IMR-90 (cell line): ENCODE data around the gene ST8SIA2. TPM values are rescaled to one million over a fixed set of nuclear protein-coding genes. Genes with fewer than 3 reads are reported as not detected.

Experiments used
- ATAC-seq: fragments of 200-7000 bp; cut with Tn5 transposase; 2 replicates; pipeline ENCODE4 v1.9.1; 2020; ENCODE audit warnings: low read depth, mild to moderate bottlenecking, moderate library complexity
- BruUV-seq: library from RNA; stranded (reverse); fragments of 400-500 nt; replicated peaks from 2 replicates; lab custom pipeline; 2021; lab: Mats Ljungman, UMichigan
- CTCF ChIA-PET: fragments of 300-600 bp; formaldehyde crosslinking; extraction: SDS; loops from one replicate; lab custom pipeline; 2021; ENCODE audit warnings: antibody characterized with exemption; lab: Yijun Ruan, JAX
- POLR2A ChIA-PET: fragments of 300-600 bp; sonication (Branson Sonifier 250); formaldehyde crosslinking; loops from one replicate; lab custom pipeline; 2022; ENCODE audit warnings: antibody characterized with exemption; ENCODE audit not compliant: unreplicated experiment; lab: Charles Lee
- DNase-seq: peaks from one replicate; pipeline ENCODE4 v3.0.0; 2013
- H2AFZ ChIP-seq: replicated peaks from 2 replicates; pipeline ENCODE3; 2013; ENCODE audit warnings: low read length, mild to moderate bottlenecking; ENCODE audit not compliant: poor library complexity
- H2AK5ac ChIP-seq: 2 replicates; pipeline ENCODE4 v1.6.1; 2013; ENCODE audit warnings: low read depth, low read length, inconsistent platforms
- H2AK9ac ChIP-seq: replicated peaks from 2 replicates; pipeline ENCODE3; 2013; ENCODE audit warnings: mild to moderate bottlenecking, low read depth, low read length, moderate library complexity; ENCODE audit not compliant: poor library complexity
- H2BK120ac ChIP-seq: 2 replicates; pipeline ENCODE4 v1.6.1; 2013; ENCODE audit warnings: low read depth, low read length, inconsistent platforms
- H2BK15ac ChIP-seq: 3 replicates; pipeline ENCODE4 v1.6.1; 2013; ENCODE audit warnings: low read depth, low read length, inconsistent platforms
- H2BK20ac ChIP-seq: 2 replicates; pipeline ENCODE4 v1.6.1; 2013; ENCODE audit warnings: low read depth, mild to moderate bottlenecking, inconsistent platforms, low read length, moderate library complexity
- H2BK5ac ChIP-seq: 2 replicates; pipeline ENCODE4 v1.6.1; 2013; ENCODE audit warnings: mild to moderate bottlenecking, low read depth, low read length, inconsistent platforms; ENCODE audit not compliant: poor library complexity, severe bottlenecking
- H3K14ac ChIP-seq: replicated peaks from 2 replicates; pipeline ENCODE4 v1.6.1; 2013; ENCODE audit warnings: low read depth, low read length, inconsistent platforms
- H3K18ac ChIP-seq: 2 replicates; pipeline ENCODE4 v1.6.1; 2013; ENCODE audit warnings: low read depth, low read length, control low read depth
- H3K23ac ChIP-seq: 2 replicates; pipeline ENCODE4 v1.6.1; 2013; ENCODE audit warnings: low read depth, low read length, inconsistent platforms
- H3K27ac ChIP-seq: 2 replicates; pipeline ENCODE4 v1.5.1; 2013; ENCODE audit warnings: mild to moderate bottlenecking, control low read depth, low read length; ENCODE audit not compliant: insufficient read depth
- H3K27me3 ChIP-seq: 2 replicates; pipeline ENCODE4 v1.6.1; 2013; ENCODE audit warnings: low read length; ENCODE audit not compliant: control insufficient read depth, insufficient read depth
- H3K36me3 ChIP-seq: 2 replicates; pipeline ENCODE4 v1.6.1; 2013; ENCODE audit warnings: low read length, mixed read lengths; ENCODE audit not compliant: control insufficient read depth, insufficient read depth
- H3K4ac ChIP-seq: 2 replicates; pipeline ENCODE4 v1.6.1; 2013; ENCODE audit warnings: low read depth, low read length, inconsistent platforms
- H3K4me1 ChIP-seq: 2 replicates; pipeline ENCODE4 v1.6.1; 2013; ENCODE audit warnings: low read length, mixed read lengths; ENCODE audit not compliant: control insufficient read depth, insufficient read depth
- H3K4me2 ChIP-seq: 2 replicates; pipeline ENCODE4 v1.6.1; 2013; ENCODE audit warnings: low read depth, mild to moderate bottlenecking, control low read depth, low read length, moderate library complexity
- H3K4me3 ChIP-seq: 2 replicates; pipeline ENCODE4 v1.5.1; 2013; ENCODE audit warnings: low read depth, mild to moderate bottlenecking, control low read depth, low read length, moderate library complexity; ENCODE audit not compliant: insufficient read depth
- H3K56ac ChIP-seq: 2 replicates; pipeline ENCODE4 v1.6.1; 2013; ENCODE audit warnings: low read length, inconsistent platforms; ENCODE audit not compliant: insufficient read depth; ENCODE audit errors: extremely low read depth
- H3K79me1 ChIP-seq, 2 experiments: 2 replicates each; pipeline ENCODE4 v1.6.1; 2013; ENCODE audit warnings: low read length in 2 of 2, inconsistent platforms in 1 of 2, low read depth in 1 of 2
- H3K9ac ChIP-seq: 2 replicates; pipeline ENCODE4 v1.6.1; 2013; ENCODE audit warnings: low read depth, low read length, control low read depth
- H3K9me1 ChIP-seq: 2 replicates; pipeline ENCODE4 v1.6.1; 2013; ENCODE audit warnings: low read length, inconsistent platforms; ENCODE audit not compliant: insufficient read depth
- H3K9me3 ChIP-seq: 2 replicates; pipeline ENCODE4 v1.6.1; 2013; ENCODE audit warnings: low read length; ENCODE audit not compliant: control insufficient read depth, insufficient read depth
- H4K20me1 ChIP-seq: 2 replicates; pipeline ENCODE4 v1.6.1; 2013; ENCODE audit warnings: low read length, inconsistent platforms; ENCODE audit not compliant: insufficient read depth
- H4K5ac ChIP-seq: 2 replicates; pipeline ENCODE4 v1.6.1; 2013; ENCODE audit warnings: mild to moderate bottlenecking, low read depth, low read length, control low read depth
- H4K8ac ChIP-seq, 2 experiments: 2 replicates each; pipeline ENCODE4 v1.6.1; 2013; ENCODE audit warnings: low read depth in 2 of 2, low read length in 2 of 2, control low read depth in 1 of 2, inconsistent platforms in 1 of 2
- H4K91ac ChIP-seq: 2 replicates; pipeline ENCODE4 v1.6.1; 2013; ENCODE audit warnings: low read depth, low read length, inconsistent platforms; ENCODE audit not compliant: insufficient read depth
- BHLHE40 ChIP-seq: fragments of 150-350 bp; IDR thresholded peaks from 2 replicates; pipeline ENCODE4 v1.6.1; 2016; ENCODE audit warnings: mild to moderate bottlenecking, low read depth, low read length
- CEBPB ChIP-seq: IDR thresholded peaks from 2 replicates; pipeline ENCODE4 v1.6.1; 2012; ENCODE audit warnings: low read depth, low read length, improper control_type of control experiment
- CHD1 ChIP-seq: IDR thresholded peaks from 2 replicates; pipeline ENCODE4 v1.6.1; 2012; ENCODE audit warnings: low read depth, low read length, improper control_type of control experiment
- CTCF ChIP-seq: conservative IDR thresholded peaks from 2 replicates; pipeline ENCODE4 v1.5.1; 2012; ENCODE audit warnings: mild to moderate bottlenecking, low read depth, low read length, improper control_type of control experiment
- ELK1 ChIP-seq: fragments of 150-350 bp; IDR thresholded peaks from 2 replicates; pipeline ENCODE4 v1.6.1; 2016; ENCODE audit warnings: low read depth, mild to moderate bottlenecking, low read length, moderate library complexity, borderline replicate concordance
- FOS ChIP-seq: fragments of 150-350 bp; IDR thresholded peaks from 2 replicates; pipeline ENCODE4 v1.6.1; 2016; ENCODE audit warnings: low read depth, low read length
- MAFK ChIP-seq: IDR thresholded peaks from 2 replicates; pipeline ENCODE4 v1.6.1; 2012; ENCODE audit warnings: low read depth, low read length, improper control_type of control experiment
- MAZ ChIP-seq: IDR thresholded peaks from 2 replicates; pipeline ENCODE4 v1.6.1; 2012; ENCODE audit warnings: low read depth, mild to moderate bottlenecking, low read length, improper control_type of control experiment, moderate library complexity, borderline replicate concordance
- MXI1 ChIP-seq: IDR thresholded peaks from 2 replicates; pipeline ENCODE4 v1.6.1; 2012; ENCODE audit warnings: low read depth, mild to moderate bottlenecking, low read length, moderate library complexity, borderline replicate concordance
- NFE2L2 ChIP-seq: fragments of 150-350 bp; IDR thresholded peaks from 2 replicates; pipeline ENCODE4 v1.6.1; 2016; ENCODE audit warnings: low read depth, mild to moderate bottlenecking, low read length
- POLR2A ChIP-seq: IDR thresholded peaks from 2 replicates; pipeline ENCODE4 v1.6.1; 2012; ENCODE audit warnings: mild to moderate bottlenecking, low read depth, low read length
- RAD21 ChIP-seq: IDR thresholded peaks from 2 replicates; pipeline ENCODE4 v1.6.1; 2012; ENCODE audit warnings: low read length, improper control_type of control experiment
- RCOR1 ChIP-seq: IDR thresholded peaks from 2 replicates; pipeline ENCODE4 v1.6.1; 2012; ENCODE audit warnings: mild to moderate bottlenecking, low read length, improper control_type of control experiment; ENCODE audit not compliant: insufficient replicate concordance
- RFX5 ChIP-seq: IDR thresholded peaks from 2 replicates; pipeline ENCODE4 v1.8.0; 2012; ENCODE audit warnings: low read depth, mild to moderate bottlenecking, low read length, moderate library complexity
- SMC3 ChIP-seq: fragments of 150-350 bp; IDR thresholded peaks from 2 replicates; pipeline ENCODE4 v1.6.1; 2016; ENCODE audit warnings: low read depth, mild to moderate bottlenecking, antibody characterized with exemption, low read length, moderate library complexity
- USF2 ChIP-seq: fragments of 150-350 bp; IDR thresholded peaks from 2 replicates; pipeline ENCODE4 v1.6.1; 2017; ENCODE audit warnings: mild to moderate bottlenecking, antibody characterized with exemption, low read length, low read depth
- WGBS, 2 experiments: methylation state at CpG; one replicate each; pipeline versions ENCODE4 v1.1.5 to v1.1.7; 2013; ENCODE audit warnings: missing lambda C conversion rate in 2 of 2; ENCODE audit not compliant: insufficient read length in 1 of 2; ENCODE audit errors: extremely low coverage in 2 of 2; 5-methylcytosine and 5-hydroxymethylcytosine counted together
- dilution Hi-C: fragments of 300-500 bp; cut with HindIII; formaldehyde crosslinking; loops from one replicate; pipeline ENCODE4 v1.14.3; 2018; ENCODE audit warnings: low sequenced_read_pairs; ENCODE audit not compliant: unreplicated experiment
- in situ Hi-C: fragments of 300-500 bp; cut with MboI; formaldehyde crosslinking; loops from 3 replicates; pipeline ENCODE4 v1.14.3; 2019; ENCODE audit warnings: low sequenced_read_pairs, inconsistent platforms, mixed read lengths
- intact Hi-C: fragments of 100-400 bp; cut with micrococcal nuclease; formaldehyde crosslinking; loops from 2 replicates; pipeline ENCODE4 v1.10.0; 2022
- polyA plus RNA-seq, 3 experiments: library from polyadenylated mRNA; depleted of rRNA; stranded (reverse); fragments of >200 nt; gene quantifications; 2 replicates each; pipeline ENCODE4 v1.2.3, GENCODE V29; 2012; ENCODE audit warnings: low replicate concordance in 1 of 3
- total RNA-seq: library from RNA; depleted of rRNA; stranded (reverse); fragments of >200 nt; gene quantifications from 2 replicates; pipeline ENCODE4 v1.2.3, GENCODE V29; 2012

Gene ST8SIA2
- total and polyA plus RNA-seq, 2 of the 4 experiments (the other 2 are of a cell fraction), result not detected

- Histone ChIP-seq H2AFZ (no peak overlapping the region), H3K4ac (no peak overlapping the region), H4K5ac (no peak overlapping the region), H3K23ac (no peak overlapping the region), H3K14ac (no peak overlapping the region), H2BK15ac (no peak overlapping the region), H2AK9ac (no peak overlapping the region), H3K4me3 (no peak overlapping the region), H3K18ac (no peak overlapping the region), H2BK20ac (no peak overlapping the region), H2AK5ac (no peak overlapping the region), H3K4me1 (no peaks in the 10 kb centered on the region), H3K4me2 (no peak overlapping the region), H2BK5ac (no peak overlapping the region), H3K9me3 (no peaks in the 10 kb centered on the region), H3K9ac (no peak overlapping the region), H3K36me3 (no peaks in the 10 kb centered on the region), H4K8ac (no peak overlapping the region), H3K79me1 (no peaks in the 10 kb centered on the region), H3K9me1 (no peaks in the 10 kb centered on the region), H2BK120ac (no peak overlapping the region), H4K20me1 (no peaks in the 10 kb centered on the region), H3K56ac (no peak overlapping the region), H4K91ac (no peak overlapping the region), H3K27me3 (no peaks in the 10 kb centered on the region), H3K27ac (no peak overlapping the region)
- WGBS, 2 experiments, result 69% methylated on average over 3 of the region's 5 CpGs; no CpG with 5 or more reads in 1 of the 2 experiments
- dilution Hi-C loops, result no loop called here
- intact Hi-C loops, result no loop called here
- BruUV-seq, result no TSS peak
- ChIA-PET CTCF (no interaction called here), POLR2A (no interaction called here)
- no peak for ATAC-seq
- TF ChIP-seq MAZ (no peak), MXI1 (no peak), USF2 (no peak), RCOR1 (no peak), ELK1 (no peak), RFX5 (no peak), CTCF (no peak), SMC3 (no peak), FOS (no peak), CEBPB (no peak), NFE2L2 (no peak), CHD1 (no peak), POLR2A (no peak), RAD21 (no peak), MAFK (no peak), BHLHE40 (no peak)
- DNase-seq, result no peak
- in situ Hi-C loops, result no loop called here
Measured at GRCh38 chr15:92411256-92411655, 17.6 kb downstream of the ST8SIA2 start.
